ENCODE data around the gene EPHB2.

EPHB2 gene

GRCh38 chr1:22966309-22966708 is 255.7 kb downstream of the EPHB2 start:
- no peak for DNase-seq

- DNase-seq = no peak
These were observed 257.2 kb downstream of the EPHB2 start for GRCh38 chr1:22967833-22968232.

GRCh38 chr1:22969304-22969709 is 258.7 kb downstream of the EPHB2 start:
- DNase-seq = no peak

GRCh38 chr1:22970096-22970495 is 259.5 kb downstream of the EPHB2 start:
- no peak for DNase-seq
